Measurements from ENCODE around the gene KRTAP12-2. TPM values are rescaled to one million over a fixed set of nuclear protein-coding genes. Genes with fewer than 3 reads are reported as not detected.
"Not testable (repeated sequence)": the region's sequence is repeated elsewhere in the genome, so short reads cannot be mapped to it uniquely, and the experiment has no call there.

KRTAP12-2 gene
- total RNA-seq, 1 donor from 2014 or later: not detected

DNA sequence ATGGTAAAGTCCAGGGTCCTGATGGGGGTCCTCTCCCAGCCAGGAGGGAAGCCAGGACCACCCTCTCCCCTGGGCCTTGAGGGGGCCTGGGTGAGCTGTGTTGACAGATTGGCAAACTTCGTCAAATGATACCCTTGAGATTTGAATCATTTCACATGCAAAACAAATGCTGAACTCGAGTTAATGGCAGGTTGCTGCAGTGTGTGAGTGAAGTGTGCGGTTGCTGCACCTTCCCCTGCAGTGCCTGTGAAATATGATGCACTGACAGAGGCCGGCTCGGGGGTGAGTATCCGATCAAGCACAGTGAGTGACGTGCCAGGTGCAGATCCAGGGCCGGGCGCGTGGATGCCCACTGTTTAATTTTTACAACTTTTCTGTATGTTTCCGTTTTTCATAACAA is 20.9 kb upstream of the KRTAP12-2 start:
- TF ChIP-seq, protein P1, sequence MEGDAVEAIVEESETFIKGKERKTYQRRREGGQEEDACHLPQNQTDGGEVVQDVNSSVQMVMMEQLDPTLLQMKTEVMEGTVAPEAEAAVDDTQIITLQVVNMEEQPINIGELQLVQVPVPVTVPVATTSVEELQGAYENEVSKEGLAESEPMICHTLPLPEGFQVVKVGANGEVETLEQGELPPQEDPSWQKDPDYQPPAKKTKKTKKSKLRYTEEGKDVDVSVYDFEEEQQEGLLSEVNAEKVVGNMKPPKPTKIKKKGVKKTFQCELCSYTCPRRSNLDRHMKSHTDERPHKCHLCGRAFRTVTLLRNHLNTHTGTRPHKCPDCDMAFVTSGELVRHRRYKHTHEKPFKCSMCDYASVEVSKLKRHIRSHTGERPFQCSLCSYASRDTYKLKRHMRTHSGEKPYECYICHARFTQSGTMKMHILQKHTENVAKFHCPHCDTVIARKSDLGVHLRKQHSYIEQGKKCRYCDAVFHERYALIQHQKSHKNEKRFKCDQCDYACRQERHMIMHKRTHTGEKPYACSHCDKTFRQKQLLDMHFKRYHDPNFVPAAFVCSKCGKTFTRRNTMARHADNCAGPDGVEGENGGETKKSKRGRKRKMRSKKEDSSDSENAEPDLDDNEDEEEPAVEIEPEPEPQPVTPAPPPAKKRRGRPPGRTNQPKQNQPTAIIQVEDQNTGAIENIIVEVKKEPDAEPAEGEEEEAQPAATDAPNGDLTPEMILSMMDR (IDR thresholded peaks at IDR 0.05; ENCODE audit: borderline replicate concordance): no peak
- intact Hi-C loops (cut with micrococcal nuclease): no loop called here
- Histone ChIP-seq H3K4me3 (no peak overlapping the region), H3K36me3 (no peaks in the 10 kb centered on the region), H3K9me3 (replicated peaks) (peaks cover 8% of the 10 kb centered on the region), H3K4me1 (no peaks in the 10 kb centered on the region), H3K27ac (replicated peaks) (no peak overlapping the region), H3K27me3 (ENCODE audit: low read depth) (peaks cover 37% of the 10 kb centered on the region)
- DNase-seq: no peak

DNA sequence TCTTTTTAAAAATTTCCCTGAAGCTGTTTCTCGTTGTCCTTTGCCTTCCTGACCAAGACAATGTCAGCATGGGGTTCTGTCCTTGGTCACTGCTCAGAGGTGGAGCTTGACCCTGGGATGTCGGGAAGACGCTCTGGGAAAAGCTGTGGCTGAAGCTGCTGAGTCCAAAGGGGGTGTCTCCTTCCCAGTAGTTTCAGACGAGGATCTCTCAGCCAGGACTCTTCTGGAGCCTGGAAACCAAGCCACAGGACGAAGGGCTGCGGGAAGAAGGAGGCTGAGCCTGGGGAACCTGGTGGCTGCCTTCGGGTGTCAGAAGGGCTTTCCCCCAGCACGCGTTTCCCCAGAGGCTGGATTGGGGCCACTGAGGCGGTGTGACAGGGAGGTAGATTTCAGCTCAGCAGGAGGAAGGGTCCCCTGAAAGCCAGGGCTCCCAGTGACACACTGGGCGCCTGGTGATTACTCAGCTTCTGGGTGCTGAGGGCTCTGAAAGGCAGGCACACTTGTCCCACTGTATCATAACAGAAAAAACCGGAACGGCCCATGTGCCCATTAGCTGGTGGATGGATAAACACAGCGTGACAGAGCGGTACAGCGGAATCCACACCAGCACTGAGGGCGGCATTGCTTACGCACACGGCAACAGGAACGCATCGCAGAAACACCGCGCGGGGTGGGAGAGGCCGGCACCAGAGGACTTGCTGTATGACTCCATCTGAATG is 20.3 kb upstream of the KRTAP12-2 start:
- Histone ChIP-seq H3K9me3 (replicated peaks) (peaks cover 1% of the 10 kb centered on the region), H3K4me1 (no peaks in the 10 kb centered on the region), H3K4me3 (no peak overlapping the region), H3K27ac (replicated peaks) (no peak overlapping the region), H3K36me3 (no peaks in the 10 kb centered on the region), H3K27me3 (ENCODE audit: low read depth) (peaks cover 44% of the 10 kb centered on the region)
- DNase-seq: no peak
- intact Hi-C loops (cut with micrococcal nuclease): no loop called here
- TF ChIP-seq, protein P1 (IDR thresholded peaks at IDR 0.05; ENCODE audit: borderline replicate concordance): no peak

DNA sequence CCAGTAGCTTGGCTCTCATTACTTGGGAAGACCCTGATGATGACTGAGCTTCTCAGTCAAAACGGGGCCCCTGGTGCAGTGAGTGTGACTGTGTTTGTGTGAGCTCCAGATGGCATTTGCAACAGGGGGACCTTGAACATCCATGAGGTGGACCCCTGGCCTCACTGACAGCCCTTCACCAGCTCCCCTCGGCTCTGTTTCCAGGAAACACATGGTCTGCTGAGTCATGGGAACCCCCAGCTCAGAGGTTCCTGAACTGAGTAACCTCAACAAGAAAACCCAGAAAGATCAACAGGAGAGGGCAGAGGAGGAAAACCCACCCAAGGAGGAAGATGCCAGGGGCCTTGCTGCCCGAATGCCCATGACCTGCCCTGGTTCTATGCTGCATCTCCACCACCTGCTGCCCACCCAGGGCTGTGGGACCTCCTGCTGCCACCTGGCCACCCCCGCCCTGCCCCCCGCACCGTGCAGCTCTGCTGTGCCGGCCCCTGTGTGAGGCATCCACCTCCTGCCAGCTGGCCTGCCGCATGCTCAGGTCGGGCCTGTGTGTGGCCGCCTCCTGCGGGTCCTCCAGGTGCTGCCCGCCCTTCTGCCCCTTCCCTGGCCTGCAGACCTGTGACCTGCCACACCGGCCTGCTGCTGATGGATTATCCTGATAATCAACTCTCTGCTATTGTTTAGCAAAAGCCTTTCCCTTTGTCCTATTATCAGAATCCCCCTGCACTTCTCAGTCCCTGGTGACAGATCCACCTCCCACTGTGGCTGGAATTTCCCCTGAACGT is 19.5 kb upstream of the KRTAP12-2 start:
- TF ChIP-seq, protein P1 (IDR thresholded peaks at IDR 0.05; ENCODE audit: borderline replicate concordance): no peak
- Histone ChIP-seq H3K27ac (replicated peaks) (no peak overlapping the region), H3K36me3 (no peaks in the 10 kb centered on the region), H3K27me3 (ENCODE audit: low read depth) (peaks cover 47% of the 10 kb centered on the region), H3K4me1 (no peaks in the 10 kb centered on the region), H3K4me3 (no peak overlapping the region), H3K9me3 (replicated peaks) (no peaks in the 10 kb centered on the region)
- intact Hi-C loops (cut with micrococcal nuclease): no loop called here
- DNase-seq: no peak

DNA sequence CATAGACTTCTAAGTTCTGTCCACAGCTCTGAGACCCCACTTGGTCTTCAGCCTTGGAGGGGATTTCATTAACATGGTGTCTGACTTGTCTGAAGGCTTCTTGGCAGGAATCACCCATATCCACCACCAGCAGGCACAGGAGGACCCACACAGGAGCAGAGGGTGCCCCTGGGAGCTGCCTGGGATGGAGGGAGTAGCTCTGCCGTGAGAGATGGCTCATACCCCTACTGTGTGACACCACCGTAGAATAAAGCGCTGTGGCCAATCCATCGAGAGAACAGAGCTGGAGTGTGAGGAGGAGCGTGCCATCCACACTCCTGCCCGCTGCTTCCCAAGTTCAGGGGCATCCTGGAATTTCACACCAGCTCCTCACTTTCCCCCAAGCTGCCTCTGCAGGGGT is 18.3 kb upstream of the KRTAP12-2 start:
- not testable (repeated sequence) for DNase-seq

DNA sequence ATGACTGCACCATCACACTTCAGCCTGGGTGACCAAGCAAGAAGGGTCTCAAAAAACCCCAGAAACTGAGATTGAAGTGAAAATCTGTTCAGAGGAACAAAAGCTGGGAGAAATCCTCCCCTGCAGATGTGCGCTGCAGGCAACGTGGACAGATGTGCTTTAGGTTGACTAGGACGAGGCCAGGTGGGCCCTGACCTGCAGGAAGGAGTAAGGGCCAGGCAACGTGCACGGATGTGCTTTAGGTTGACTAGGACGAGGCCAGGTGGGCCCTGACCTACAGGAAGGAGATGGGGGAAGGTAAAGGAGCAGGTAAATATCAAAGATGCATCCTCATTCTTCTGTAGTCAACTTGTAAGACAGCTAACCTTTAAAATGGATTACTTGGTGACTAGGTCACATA is 17.8 kb upstream of the KRTAP12-2 start:
- no peak overlapping the region for H3K4me3 ChIP-seq
- H3K27ac ChIP-seq (replicated peaks): no peak overlapping the region
- no peaks in the 10 kb centered on the region for H3K4me1 ChIP-seq
- no peaks in the 10 kb centered on the region for H3K9me3 ChIP-seq (replicated peaks)
- H3K36me3 ChIP-seq: no peaks in the 10 kb centered on the region
- intact Hi-C loops (cut with micrococcal nuclease): no loop called here
- no peak for DNase-seq
- H3K27me3 ChIP-seq (ENCODE audit: low read depth): peaks cover 47% of the 10 kb centered on the region
- TF ChIP-seq, protein P1 (IDR thresholded peaks at IDR 0.05; ENCODE audit: borderline replicate concordance): no peak

More for the DNA sequence above, 18.3 kb upstream of the KRTAP12-2 start:
- H3K4me1 ChIP-seq; H3K4me3 ChIP-seq; H3K36me3 ChIP-seq; H3K27ac ChIP-seq (replicated peaks); intact Hi-C loops (cut with micrococcal nuclease); H3K9me3 ChIP-seq (replicated peaks): not testable (repeated sequence)
- H3K27me3 ChIP-seq (ENCODE audit: low read depth): peaks cover 47% of the 10 kb centered on the region

DNA sequence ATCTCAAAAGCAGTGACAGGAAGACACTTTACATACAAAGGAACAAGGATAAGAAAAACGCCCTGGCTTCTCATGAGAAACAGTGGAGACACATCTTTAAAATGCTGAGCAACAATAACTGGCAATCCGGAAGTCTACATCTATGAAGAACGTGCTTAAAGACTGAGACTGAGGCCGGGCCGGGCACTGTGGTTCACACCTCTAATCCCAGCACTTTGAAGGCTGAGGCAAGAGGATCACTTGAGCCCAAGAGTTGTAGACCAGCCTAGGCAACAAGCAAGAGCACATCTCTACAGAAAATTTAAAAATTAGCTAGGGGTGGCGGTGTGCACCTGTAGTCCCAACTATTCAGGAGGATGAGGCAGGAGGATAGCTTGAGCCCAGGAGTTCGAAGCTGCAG is 17.4 kb upstream of the KRTAP12-2 start:
- DNase-seq: no peak
- intact Hi-C loops (cut with micrococcal nuclease): no loop called here
- H3K27me3 ChIP-seq (ENCODE audit: low read depth): peaks cover 47% of the 10 kb centered on the region

More for the DNA sequence above, 17.4 kb upstream of the KRTAP12-2 start:
- Histone ChIP-seq H3K36me3 (no peaks in the 10 kb centered on the region), H3K27ac (replicated peaks) (no peak overlapping the region), H3K9me3 (replicated peaks) (no peaks in the 10 kb centered on the region), H3K4me1 (no peaks in the 10 kb centered on the region), H3K4me3 (no peak overlapping the region)
- TF ChIP-seq, protein P1 (IDR thresholded peaks at IDR 0.05; ENCODE audit: borderline replicate concordance): no peak

Measured in left ventricle myocardium inferior (tissue), 1 donor.